Transverse colon (tissue), 4 donors: ENCODE data around the gene COPA.

ENCODE experiments used
- CTCF ChIP-seq, 5 experiments: fragments of 200-600 bp in 3 of 5; fragments of 450-650 bp in 2 of 5; sonication (generic) in 3 of 5; IDR thresholded peaks; 1 replicate in 2 of 5; 2 replicates in 3 of 5; pipeline ENCODE4 v1.5.1; 2016 to 2017; ENCODE audit warnings: antibody characterized with exemption in 5 of 5, inconsistent platforms in 3 of 5, mild to moderate bottlenecking in 2 of 5, moderate library complexity in 1 of 5
- POLR2AphosphoS5 ChIP-seq, 3 donors: sonication (generic); formaldehyde crosslinking; IDR thresholded peaks; one replicate each; pipeline ENCODE4 v1.6.1; 2016; ENCODE audit warnings: antibody characterized with exemption in 3 of 3

DNA sequence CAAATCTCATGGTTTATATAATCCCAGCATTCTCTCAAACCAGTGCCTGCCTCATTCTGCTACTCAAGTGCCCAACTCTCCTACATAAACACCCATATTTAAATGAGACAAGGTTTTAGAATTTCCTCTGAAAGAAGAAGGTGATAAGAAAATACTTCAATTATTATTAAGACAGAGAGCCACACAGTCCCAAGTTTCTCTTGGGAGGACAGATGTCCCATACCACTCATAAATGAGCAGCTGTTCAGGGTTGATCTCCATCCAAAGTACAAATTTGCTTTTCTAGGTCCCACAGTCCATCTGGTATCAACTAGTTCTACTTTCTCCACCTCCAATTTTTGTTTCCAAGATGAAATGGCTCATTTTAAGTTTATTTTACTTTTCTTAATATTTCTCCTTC, 92.0 kb downstream of the COPA start:
- TF ChIP-seq CTCF (IDR thresholded peaks at IDR 0.05), result no peak
- TF ChIP-seq POLR2AphosphoS5 (IDR thresholded peaks at IDR 0.05), result no peak
